UCSD-AML1 (cell line): Measurements from ENCODE around the gene IGFLR1.

Experiments used
- DNase-seq: peaks from one replicate; lab custom pipeline; 2025; ENCODE audit not compliant: unreplicated experiment; lab: John Stamatoyannopoulos, UW

The IGFLR1 gene

GRCh38 chr19:35755550-35756376, 13.5 kb upstream of the IGFLR1 start:
- DNase-seq = no peak

- DNase-seq = no peak
Measured at GRCh38 chr19:35755131-35755549, 12.9 kb upstream of the IGFLR1 start.

GRCh38 chr19:35754370-35755130, 12.3 kb upstream of the IGFLR1 start:
- no peak for DNase-seq

GRCh38 chr19:35753634-35754369, 11.6 kb upstream of the IGFLR1 start:
- no peak for DNase-seq

DNA sequence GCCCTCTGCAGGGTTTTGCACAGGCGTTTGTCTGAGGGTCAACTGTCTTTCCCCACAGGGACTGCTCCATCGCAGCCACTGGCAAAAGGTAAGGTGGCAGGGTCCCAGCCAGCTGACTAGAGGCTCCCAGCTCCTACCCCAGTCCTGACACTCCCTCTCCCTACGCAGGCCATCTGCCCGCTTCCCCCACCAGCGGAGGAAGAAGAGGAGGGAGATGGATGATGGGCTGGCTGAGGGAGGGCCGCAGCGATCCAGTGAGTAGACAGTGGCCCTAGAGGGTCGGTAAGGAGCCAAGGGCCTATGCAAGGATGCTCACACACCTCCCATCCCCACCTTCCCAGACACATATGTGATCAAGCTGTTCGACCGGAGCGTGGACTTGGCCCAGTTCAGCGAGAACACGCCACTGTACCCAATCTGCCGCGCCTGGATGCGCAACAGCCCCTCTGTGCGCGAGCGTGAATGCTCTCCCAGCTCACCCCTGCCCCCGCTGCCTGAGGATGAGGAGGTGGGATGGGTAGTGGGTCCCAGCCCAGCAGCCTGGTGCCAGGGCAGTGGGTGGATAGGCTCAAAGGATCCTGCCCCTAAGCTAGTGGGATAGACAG, 10.6 kb upstream of the IGFLR1 start:
- DNase-seq = no peak

- DNase-seq = no peak
Measured at GRCh38 chr19:35751839-35752745, 9.8 kb upstream of the IGFLR1 start.

DNA sequence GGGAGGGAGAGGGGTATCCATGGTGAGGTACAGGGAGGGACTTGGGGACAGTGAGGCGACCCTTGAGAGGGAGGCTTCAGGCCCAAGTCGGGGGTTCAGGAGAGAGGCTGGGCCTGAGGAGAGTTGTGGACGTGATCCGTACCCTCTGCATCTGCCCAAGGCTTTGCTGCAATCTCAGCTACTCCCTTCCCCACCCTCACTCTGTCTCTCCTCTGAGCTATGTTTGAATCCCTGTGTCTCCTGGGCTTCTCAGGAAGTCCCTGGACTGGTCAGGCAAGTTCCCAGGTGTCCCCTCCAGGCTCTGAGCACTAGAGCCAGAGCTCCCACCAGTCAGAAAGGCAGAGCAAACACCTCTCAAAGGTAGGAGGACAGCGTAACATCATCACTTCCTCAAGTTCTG, 7.9 kb upstream of the IGFLR1 start:
- DNase-seq = no peak

- DNase-seq = peak; percentile 98
Measured at GRCh38 chr19:35748106-35749020, 6.1 kb upstream of the IGFLR1 start, which contains the start of gene LIN37. TSS of gene LIN37 (plus strand) at chr19:35748576. CDS start at chr19:35748725, 149 bp downstream.

DNA sequence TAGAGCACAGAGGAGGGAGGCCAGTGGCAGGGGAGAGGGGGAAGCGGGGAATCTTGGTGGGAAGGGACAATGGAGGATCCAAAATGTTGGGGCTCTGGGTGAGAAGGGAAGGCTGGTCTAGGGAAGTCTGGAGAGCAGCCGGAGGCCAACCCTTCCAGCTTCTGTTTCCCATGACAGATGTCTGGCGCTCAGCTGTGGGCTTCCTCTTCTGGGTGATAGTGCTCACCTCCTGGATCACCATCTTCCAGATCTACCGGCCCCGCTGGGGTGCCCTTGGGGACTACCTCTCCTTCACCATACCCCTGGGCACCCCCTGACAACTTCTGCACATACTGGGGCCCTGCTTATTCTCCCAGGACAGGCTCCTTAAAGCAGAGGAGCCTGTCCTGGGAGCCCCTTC, 4.3 kb upstream of the IGFLR1 start:
- no peak for DNase-seq

- no peak for DNase-seq
Measured at GRCh38 chr19:35746087-35746462, 3.8 kb upstream of the IGFLR1 start.

DNA sequence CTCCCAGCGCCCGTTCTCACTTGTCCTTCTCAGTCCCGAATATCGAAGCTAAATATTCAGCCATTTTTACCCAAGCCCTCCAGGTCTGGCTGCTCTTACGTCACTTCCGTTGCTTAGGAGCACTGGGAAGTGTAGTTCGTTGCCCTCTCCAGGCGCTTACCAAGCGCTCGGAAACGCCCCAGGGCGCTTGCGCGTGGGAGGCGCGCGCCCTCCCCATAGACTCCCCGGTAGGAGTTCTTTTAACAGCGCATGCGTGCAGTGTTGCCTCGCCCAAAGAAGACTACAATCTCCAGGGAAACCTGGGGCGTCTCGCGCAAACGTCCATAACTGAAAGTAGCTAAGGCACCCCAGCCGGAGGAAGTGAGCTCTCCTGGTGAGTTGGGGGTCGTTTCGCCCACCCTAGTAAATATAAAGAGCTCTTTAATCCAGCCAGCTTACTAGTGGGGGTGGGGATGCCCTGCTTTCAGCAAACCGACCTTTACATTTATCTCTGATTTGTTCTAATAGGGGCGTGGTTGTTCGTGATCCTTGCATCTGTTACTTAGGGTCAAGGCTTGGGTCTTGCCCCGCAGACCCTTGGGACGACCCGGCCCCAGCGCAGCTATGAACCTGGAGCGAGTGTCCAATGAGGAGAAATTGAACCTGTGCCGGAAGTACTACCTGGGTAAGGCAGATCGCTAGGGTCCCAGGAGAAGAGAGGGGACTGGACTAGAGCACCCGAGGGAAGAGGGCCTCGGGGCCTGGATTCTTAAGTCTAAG, 3.3 kb upstream of the IGFLR1 start, which contains the start of the genes PSENEN and U2AF1L4:
TSS of gene PSENEN (plus strand) at position 324 of the 759 bp plus-strand sequence. CDS start at position 604, 280 bp downstream.
TSS of gene U2AF1L4 (minus strand) at position 91 of the 759 bp plus-strand sequence. CDS start at position 64, 27 bp downstream.
- DNase-seq = peak; percentile 99

GRCh38 chr19:35744430-35745327, 2.4 kb upstream of the IGFLR1 start:
- peak; percentile 93 for DNase-seq

GRCh38 chr19:35743640-35744429, 1.6 kb upstream of the IGFLR1 start:
- DNase-seq = no peak

DNA sequence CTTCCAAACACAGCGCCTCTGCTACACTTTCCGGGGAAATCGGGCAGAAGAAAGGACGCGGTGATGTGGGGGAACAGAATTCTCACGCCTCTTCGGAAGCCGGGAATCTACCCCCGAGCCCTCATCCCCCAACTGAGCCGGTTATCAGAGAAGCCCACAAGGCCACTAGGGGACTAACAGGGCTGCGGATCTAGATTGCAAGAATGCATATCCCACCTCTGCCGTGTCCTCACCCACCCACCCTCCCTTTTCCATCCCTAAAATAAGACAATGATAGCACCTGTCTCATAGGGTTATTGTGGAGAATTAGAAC, 1.1 kb downstream of the IGFLR1 start:
- DNase-seq = no peak

- peak; percentile 96 for DNase-seq
Measured at GRCh38 chr19:35740423-35741202, 1.6 kb downstream of the IGFLR1 start.

DNA sequence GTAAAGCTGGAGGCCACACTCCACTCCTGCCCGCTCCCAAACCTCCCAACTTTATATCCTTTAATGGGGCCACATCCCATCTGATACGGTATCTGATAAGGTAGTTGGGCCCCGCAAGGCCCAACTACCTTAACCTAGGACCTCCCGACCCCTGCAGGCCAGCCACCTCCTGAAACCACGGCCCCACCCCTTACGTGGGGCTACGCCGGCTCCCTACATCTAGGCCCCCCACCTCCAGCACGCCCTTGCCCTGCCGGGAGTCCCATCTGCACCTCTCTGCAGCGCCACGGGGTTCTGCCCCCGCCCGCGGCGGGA, 2.2 kb downstream of the IGFLR1 start:
- DNase-seq = no peak
